SK-N-SH (cell line): ENCODE results near the gene SETBP1. TPM values are rescaled to one million over a fixed set of nuclear protein-coding genes. Genes with fewer than 3 reads are reported as not detected.

Experiments
- CTCF ChIA-PET: fragments of 300-600, 350-600 bp; formaldehyde crosslinking; extraction: SDS; loops from one replicate; lab custom pipeline; 2021; lab: Yijun Ruan, JAX
- POLR2A ChIA-PET: fragments of 350-600 bp; sonication (Branson Sonifier 250); formaldehyde crosslinking; extraction: SDS; loops from one replicate; lab custom pipeline; 2020; ENCODE audit warnings: antibody characterized with exemption, inconsistent platforms; lab: Yijun Ruan, JAX
- DNase-seq: peaks from one replicate; pipeline ENCODE4 v3.0.0; 2012
- H2AFZ ChIP-seq: fragments of 200-600 bp; sonication (generic); 2 replicates; pipeline ENCODE4 v1.8.1; 2016; ENCODE audit warnings: antibody characterized with exemption, mild to moderate bottlenecking, low read depth
- H3F3A ChIP-seq: fragments of 200-600 bp; sonication (generic); replicated peaks from 2 replicates; pipeline ENCODE3; 2016; ENCODE audit warnings: antibody characterized with exemption, mild to moderate bottlenecking; ENCODE audit not compliant: insufficient read depth
- H3K27ac ChIP-seq, 2 experiments: fragments of 200-500 bp in 1 of 2; fragments of 200-600 bp in 1 of 2; sonication (Bioruptor generic) in 1 of 2; sonication (generic), shearing (Covaris generic) in 1 of 2; 2 replicates each; pipeline versions ENCODE4 v1.5.1 to v1.6.1; 2014 to 2016; ENCODE audit warnings: low read depth in 2 of 2, inconsistent platforms in 1 of 2, low read length in 1 of 2, mild to moderate bottlenecking in 1 of 2, mixed read lengths in 1 of 2
- H3K27me3 ChIP-seq: fragments of 200-600 bp; sonication (generic), shearing (Covaris generic); 2 replicates; pipeline ENCODE4 v1.6.1; 2016; ENCODE audit warnings: mixed run types; ENCODE audit not compliant: insufficient read depth
- H3K36me3 ChIP-seq, 2 experiments: fragments of 200-500 bp in 1 of 2; fragments of 200-600 bp in 1 of 2; sonication (Bioruptor generic) in 1 of 2; sonication (generic) in 1 of 2; replicated peaks in 1 of 2; 2 replicates each; pipeline versions ENCODE3 to v1.5.1; 2014 to 2016; ENCODE audit warnings: low read length in 1 of 2, mild to moderate bottlenecking in 1 of 2; ENCODE audit not compliant: insufficient read depth in 2 of 2, control insufficient read depth in 1 of 2
- H3K4me1 ChIP-seq, 2 experiments: fragments of 200-500 bp in 1 of 2; fragments of 200-600 bp in 1 of 2; sonication (Bioruptor generic) in 1 of 2; sonication (generic), shearing (Covaris generic) in 1 of 2; 2 replicates each; pipeline versions ENCODE4 v1.5.1 to v1.6.1; 2014 to 2016; ENCODE audit warnings: low read depth in 1 of 2, low read length in 1 of 2, mixed run types in 1 of 2; ENCODE audit not compliant: insufficient read depth in 2 of 2, control insufficient read depth in 1 of 2
- H3K4me2 ChIP-seq: fragments of 200-600 bp; sonication (generic), shearing (Covaris generic); 2 replicates; pipeline ENCODE4 v1.6.1; 2017; ENCODE audit warnings: mixed run types
- H3K4me3 ChIP-seq, 2 experiments: fragments of 200-500 bp in 1 of 2; fragments of 200-600 bp in 1 of 2; sonication (Bioruptor generic) in 1 of 2; sonication (generic), shearing (Covaris generic) in 1 of 2; 2 replicates each; pipeline versions ENCODE4 v1.5.1 to v1.8.1; 2014 to 2016; ENCODE audit warnings: low read depth in 2 of 2, inconsistent platforms in 1 of 2, low read length in 1 of 2, mild to moderate bottlenecking in 1 of 2, mixed read lengths in 1 of 2, moderate library complexity in 1 of 2
- H3K79me2 ChIP-seq: fragments of 200-600 bp; sonication (generic); 2 replicates; pipeline ENCODE4 v1.8.1; 2017; ENCODE audit warnings: mild to moderate bottlenecking; ENCODE audit not compliant: insufficient read depth
- H3K9ac ChIP-seq: fragments of 200-600 bp; sonication (generic); 2 replicates; pipeline ENCODE4 v1.6.1; 2017; ENCODE audit warnings: mixed run types
- H3K9me2 ChIP-seq: fragments of 200-600 bp; sonication (generic); 2 replicates; pipeline ENCODE4 v1.6.1; 2017; ENCODE audit warnings: mixed run types
- H3K9me3 ChIP-seq: fragments of 200-600 bp; sonication (generic); 2 replicates; pipeline ENCODE4 v1.6.1; 2017; ENCODE audit warnings: mixed run types, mild to moderate bottlenecking, moderate library complexity
- H4K20me1 ChIP-seq: fragments of 200-600 bp; sonication (generic); 2 replicates; pipeline ENCODE4 v1.6.1; 2017; ENCODE audit warnings: mild to moderate bottlenecking, mixed run types; ENCODE audit not compliant: insufficient read depth
- MAX ChIP-seq: IDR thresholded peaks from 2 replicates; pipeline ENCODE4 v1.4.0; 2012; ENCODE audit warnings: low read depth
- MEF2A ChIP-seq: IDR thresholded peaks from 2 replicates; pipeline ENCODE4 v1.4.0; 2012; ENCODE audit warnings: low read depth, borderline replicate concordance
- MXI1 ChIP-seq: IDR thresholded peaks from 2 replicates; pipeline ENCODE4 v1.6.1; 2012; ENCODE audit warnings: mild to moderate bottlenecking, low read depth, low read length, improper control_type of control experiment
- NFIC ChIP-seq: IDR thresholded peaks from 2 replicates; pipeline ENCODE4 v1.4.0; 2012; ENCODE audit warnings: borderline replicate concordance
- RAD21 ChIP-seq: IDR thresholded peaks from 2 replicates; pipeline ENCODE4 v1.6.1; 2012; ENCODE audit warnings: mild to moderate bottlenecking, low read length
- RFX5 ChIP-seq: IDR thresholded peaks from 2 replicates; pipeline ENCODE4 v1.6.1; 2012; ENCODE audit warnings: mild to moderate bottlenecking, improper control_type of control experiment, low read length
- SIN3A ChIP-seq: IDR thresholded peaks from 2 replicates; pipeline ENCODE4 v1.6.1; 2012; ENCODE audit warnings: low read depth, mild to moderate bottlenecking, low read length, moderate library complexity, borderline replicate concordance
- SMC3 ChIP-seq: IDR thresholded peaks from 2 replicates; pipeline ENCODE4 v1.6.1; 2012; ENCODE audit warnings: low read depth, low read length, improper control_type of control experiment
- TAF1 ChIP-seq: IDR thresholded peaks from 2 replicates; pipeline ENCODE4 v1.6.1; 2012; ENCODE audit warnings: low read depth, mild to moderate bottlenecking, low read length, moderate library complexity, borderline replicate concordance
- TCF12 ChIP-seq: IDR thresholded peaks from 2 replicates; pipeline ENCODE4 v1.4.0; 2012
- ZBTB33 ChIP-seq: IDR thresholded peaks from 2 replicates; pipeline ENCODE4 v1.4.0; 2012; ENCODE audit warnings: low read depth, borderline replicate concordance
- WGBS: methylation state at CpG from one replicate; pipeline ENCODE4 v1.1.6; 2017; ENCODE audit warnings: low lambda C conversion rate; 5-methylcytosine and 5-hydroxymethylcytosine counted together
- polyA plus RNA-seq, 3 experiments: library from polyadenylated mRNA; depleted of rRNA; stranded (reverse); fragments of >200 nt; gene quantifications; 2 replicates each; pipeline ENCODE4 v1.2.3, GENCODE V29; 2012
- TF ChIP-seq, protein P1 (sequence below): fragments of 150-350 bp; IDR thresholded peaks from 2 replicates; pipeline ENCODE4 v1.6.1; 2017; ENCODE audit warnings: antibody characterized with exemption, low read length, low read depth, borderline replicate concordance
- TF ChIP-seq, protein P2 (sequence below): fragments of 200-600 bp; sonication (generic); IDR thresholded peaks from 2 replicates; pipeline ENCODE4 v1.6.1; 2017; ENCODE audit warnings: antibody characterized with exemption, mild to moderate bottlenecking, moderate library complexity

SETBP1 gene
- polyA plus RNA-seq, 1 of the 3 experiments (the other 2 are of a cell fraction): 3.0 TPM

GRCh38 chr18:44777457-44778192 lies 96.9 kb downstream of the SETBP1 start:
- Histone ChIP-seq H3K36me3 (no peaks in the 10 kb centered on the region), H3K9me3 (no peaks in the 10 kb centered on the region), H3K79me2 (no peaks in the 10 kb centered on the region), H3K4me2 (no peak overlapping the region), H3K9ac (no peak overlapping the region), H3F3A (peaks cover 4% of the 10 kb centered on the region), H3K27me3 (no peaks in the 10 kb centered on the region), H2AFZ (no peak overlapping the region), H3K4me1 (peaks cover 0 to 2% of the 10 kb centered on the region in 2 experiments; a peak in 1 of 4 replicates), H3K27ac (no peak overlapping the region), H3K4me3 (no peak overlapping the region), H3K9me2 (no peaks in the 10 kb centered on the region), H4K20me1 (no peaks in the 10 kb centered on the region)
- DNase-seq: no peak
- WGBS: 96% methylated on average over 10 of the region's 10 CpGs
- TF ChIP-seq, protein P1, sequence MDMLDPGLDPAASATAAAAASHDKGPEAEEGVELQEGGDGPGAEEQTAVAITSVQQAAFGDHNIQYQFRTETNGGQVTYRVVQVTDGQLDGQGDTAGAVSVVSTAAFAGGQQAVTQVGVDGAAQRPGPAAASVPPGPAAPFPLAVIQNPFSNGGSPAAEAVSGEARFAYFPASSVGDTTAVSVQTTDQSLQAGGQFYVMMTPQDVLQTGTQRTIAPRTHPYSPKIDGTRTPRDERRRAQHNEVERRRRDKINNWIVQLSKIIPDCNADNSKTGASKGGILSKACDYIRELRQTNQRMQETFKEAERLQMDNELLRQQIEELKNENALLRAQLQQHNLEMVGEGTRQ: no peak
- TF ChIP-seq, protein P2, sequence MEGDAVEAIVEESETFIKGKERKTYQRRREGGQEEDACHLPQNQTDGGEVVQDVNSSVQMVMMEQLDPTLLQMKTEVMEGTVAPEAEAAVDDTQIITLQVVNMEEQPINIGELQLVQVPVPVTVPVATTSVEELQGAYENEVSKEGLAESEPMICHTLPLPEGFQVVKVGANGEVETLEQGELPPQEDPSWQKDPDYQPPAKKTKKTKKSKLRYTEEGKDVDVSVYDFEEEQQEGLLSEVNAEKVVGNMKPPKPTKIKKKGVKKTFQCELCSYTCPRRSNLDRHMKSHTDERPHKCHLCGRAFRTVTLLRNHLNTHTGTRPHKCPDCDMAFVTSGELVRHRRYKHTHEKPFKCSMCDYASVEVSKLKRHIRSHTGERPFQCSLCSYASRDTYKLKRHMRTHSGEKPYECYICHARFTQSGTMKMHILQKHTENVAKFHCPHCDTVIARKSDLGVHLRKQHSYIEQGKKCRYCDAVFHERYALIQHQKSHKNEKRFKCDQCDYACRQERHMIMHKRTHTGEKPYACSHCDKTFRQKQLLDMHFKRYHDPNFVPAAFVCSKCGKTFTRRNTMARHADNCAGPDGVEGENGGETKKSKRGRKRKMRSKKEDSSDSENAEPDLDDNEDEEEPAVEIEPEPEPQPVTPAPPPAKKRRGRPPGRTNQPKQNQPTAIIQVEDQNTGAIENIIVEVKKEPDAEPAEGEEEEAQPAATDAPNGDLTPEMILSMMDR: no peak
- TF ChIP-seq MEF2A (no peak), RFX5 (no peak), TAF1 (no peak), ZBTB33 (no peak), RAD21 (no peak), MXI1 (no peak), TCF12 (no peak), NFIC (no peak), MAX (no peak), SIN3A (no peak), SMC3 (no peak)
- CTCF ChIA-PET: no interaction called here
- POLR2A ChIA-PET: no interaction called here
